Measurements from ENCODE around the gene TRIM15.

- TF ChIP-seq POLR2AphosphoS5 (IDR thresholded peaks at IDR 0.05), result no peak
- TF ChIP-seq, protein P1, sequence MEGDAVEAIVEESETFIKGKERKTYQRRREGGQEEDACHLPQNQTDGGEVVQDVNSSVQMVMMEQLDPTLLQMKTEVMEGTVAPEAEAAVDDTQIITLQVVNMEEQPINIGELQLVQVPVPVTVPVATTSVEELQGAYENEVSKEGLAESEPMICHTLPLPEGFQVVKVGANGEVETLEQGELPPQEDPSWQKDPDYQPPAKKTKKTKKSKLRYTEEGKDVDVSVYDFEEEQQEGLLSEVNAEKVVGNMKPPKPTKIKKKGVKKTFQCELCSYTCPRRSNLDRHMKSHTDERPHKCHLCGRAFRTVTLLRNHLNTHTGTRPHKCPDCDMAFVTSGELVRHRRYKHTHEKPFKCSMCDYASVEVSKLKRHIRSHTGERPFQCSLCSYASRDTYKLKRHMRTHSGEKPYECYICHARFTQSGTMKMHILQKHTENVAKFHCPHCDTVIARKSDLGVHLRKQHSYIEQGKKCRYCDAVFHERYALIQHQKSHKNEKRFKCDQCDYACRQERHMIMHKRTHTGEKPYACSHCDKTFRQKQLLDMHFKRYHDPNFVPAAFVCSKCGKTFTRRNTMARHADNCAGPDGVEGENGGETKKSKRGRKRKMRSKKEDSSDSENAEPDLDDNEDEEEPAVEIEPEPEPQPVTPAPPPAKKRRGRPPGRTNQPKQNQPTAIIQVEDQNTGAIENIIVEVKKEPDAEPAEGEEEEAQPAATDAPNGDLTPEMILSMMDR (IDR thresholded peaks at IDR 0.05), result no peak
Observed at GRCh38 chr6:30157581-30157980, 5.8 kb upstream of the TRIM15 start.

Data from stomach (tissue), 4 donors.